Panc1 (cell line): ENCODE data around the gene CACNA1A.

ENCODE experiments used
- CTCF ChIP-seq: fragments of 450-650 bp; IDR thresholded peaks from 2 replicates; pipeline ENCODE4 v1.5.1; 2017; ENCODE audit warnings: mild to moderate bottlenecking
- POLR2AphosphoS5 ChIP-seq: IDR thresholded peaks from 2 replicates; pipeline ENCODE4 v1.6.1; 2012; ENCODE audit warnings: mild to moderate bottlenecking, low read depth, low read length, moderate library complexity
- REST ChIP-seq, 2 experiments: IDR thresholded peaks; 2 replicates each; pipeline ENCODE4 v1.6.1; 2011 to 2012; ENCODE audit warnings: low read depth in 2 of 2, control low read depth in 1 of 2, low read length in 1 of 2, mild to moderate bottlenecking in 1 of 2, moderate library complexity in 1 of 2; ENCODE audit not compliant: insufficient read depth in 1 of 2
- SIN3A ChIP-seq: IDR thresholded peaks from 2 replicates; pipeline ENCODE4 v1.6.1; 2012; ENCODE audit warnings: low read depth, mild to moderate bottlenecking, low read length, moderate library complexity, borderline replicate concordance; ENCODE audit not compliant: insufficient read depth

GRCh38 chr19:13302526-13303270, 203.6 kb downstream of the CACNA1A start:
- TF ChIP-seq CTCF (no peak), REST (IDR thresholded peaks at IDR 0.05; ENCODE audit: insufficient read depth in 1 of 2, low read depth in 2 of 2, low read length in 1 of 2) (no peak), SIN3A (no peak), POLR2AphosphoS5 (no peak)
